Peyer's patch (tissue), 4 donors: ENCODE results near the gene EPS15. TPM values are rescaled to one million over a fixed set of nuclear protein-coding genes. Genes with fewer than 3 reads are reported as not detected.

Experiments used
- DNase-seq, 3 donors: peaks; one replicate each; pipeline ENCODE4 v3.0.0-alpha.2; 2017 to 2019
- H3K27ac ChIP-seq, 4 donors: fragments of 200-600 bp; sonication (generic); one replicate each; pipeline ENCODE4 v1.5.1; 2016 to 2019
- H3K27me3 ChIP-seq, 2 donors: fragments of 200-600 bp; sonication (generic); one replicate each; pipeline ENCODE4 v1.5.1; 2019
- H3K36me3 ChIP-seq, 3 donors: fragments of 200-600 bp; sonication (generic); one replicate each; pipeline ENCODE4 v1.5.1; 2016 to 2019
- H3K4me1 ChIP-seq, 4 donors: fragments of 200-600 bp; sonication (generic); one replicate each; pipeline ENCODE4 v1.5.1; 2016 to 2019
- H3K4me3 ChIP-seq, 4 donors: fragments of 200-600 bp; sonication (generic); 1 replicate in 3 of 4; 2 replicates in 1 of 4; pipeline ENCODE4 v1.5.1; 2016 to 2019; ENCODE audit warnings: mild to moderate bottlenecking in 1 of 4
- H3K9me3 ChIP-seq, 4 donors: fragments of 200-600 bp; sonication (generic); one replicate each; pipeline ENCODE4 v1.5.1; 2016 to 2019; ENCODE audit warnings: mild to moderate bottlenecking in 1 of 4
- POLR2A ChIP-seq, 2 donors: fragments of 450-650 bp; IDR thresholded peaks; one replicate each; pipeline ENCODE4 v1.5.1; 2017; ENCODE audit warnings: antibody characterized with exemption in 2 of 2, mild to moderate bottlenecking in 2 of 2, moderate library complexity in 2 of 2
- total RNA-seq, 4 donors: library from RNA; depleted of rRNA; stranded (reverse); fragments of >200 nt; gene quantifications; one replicate each; pipeline ENCODE4 v1.1.0, GENCODE V29; 2016
- TF ChIP-seq, protein P1 (sequence below), 6 experiments: fragments of 450-650 bp in 4 of 6; fragments of 200-600 bp in 2 of 6; sonication (generic) in 1 of 6; IDR thresholded peaks; one replicate each; pipeline ENCODE4 v1.5.1; 2017 to 2019; ENCODE audit warnings: antibody characterized with exemption in 6 of 6, mild to moderate bottlenecking in 3 of 6, moderate library complexity in 1 of 6

Gene EPS15
- total RNA-seq, 4 donors from 2014 or later, result 48.9 to 160 (median 65.6) TPM

DNA sequence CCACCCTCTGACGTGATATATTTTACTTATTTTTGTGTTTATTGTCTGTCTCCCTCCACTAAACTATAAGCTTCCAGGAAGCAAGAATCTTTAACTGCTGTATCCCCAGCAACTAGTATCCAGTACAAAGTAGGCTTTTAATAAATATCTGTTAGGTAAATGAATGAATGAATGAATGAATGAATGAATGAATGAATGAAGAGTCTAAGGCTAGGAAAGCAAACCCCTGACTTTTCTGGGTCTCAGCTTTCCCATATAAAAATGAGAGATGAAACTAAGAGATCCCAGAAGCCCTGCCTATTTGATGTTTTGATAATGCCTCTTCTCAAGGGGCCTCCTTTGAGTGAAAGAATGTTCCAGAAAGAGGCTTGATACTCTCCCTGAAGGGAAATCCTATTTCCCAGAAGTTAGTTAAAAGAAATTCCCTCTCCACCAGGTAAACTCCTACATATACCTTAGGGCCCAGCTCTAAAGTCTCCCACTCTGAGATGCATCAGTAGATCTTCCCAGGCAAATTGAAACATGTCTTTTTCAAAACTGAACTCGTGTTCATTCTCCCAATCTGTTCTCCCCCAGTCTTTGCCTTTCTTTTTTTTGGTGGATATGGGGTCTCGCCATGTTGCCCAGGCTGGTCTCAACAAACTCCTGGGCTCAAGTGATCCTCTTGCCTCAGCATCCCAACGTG lies 196.5 kb downstream of the EPS15 start:
- H3K36me3 ChIP-seq, result no peaks in the 10 kb centered on the region
- no peak for TF ChIP-seq POLR2A (IDR thresholded peaks at IDR 0.05)
- TF ChIP-seq, protein P1, sequence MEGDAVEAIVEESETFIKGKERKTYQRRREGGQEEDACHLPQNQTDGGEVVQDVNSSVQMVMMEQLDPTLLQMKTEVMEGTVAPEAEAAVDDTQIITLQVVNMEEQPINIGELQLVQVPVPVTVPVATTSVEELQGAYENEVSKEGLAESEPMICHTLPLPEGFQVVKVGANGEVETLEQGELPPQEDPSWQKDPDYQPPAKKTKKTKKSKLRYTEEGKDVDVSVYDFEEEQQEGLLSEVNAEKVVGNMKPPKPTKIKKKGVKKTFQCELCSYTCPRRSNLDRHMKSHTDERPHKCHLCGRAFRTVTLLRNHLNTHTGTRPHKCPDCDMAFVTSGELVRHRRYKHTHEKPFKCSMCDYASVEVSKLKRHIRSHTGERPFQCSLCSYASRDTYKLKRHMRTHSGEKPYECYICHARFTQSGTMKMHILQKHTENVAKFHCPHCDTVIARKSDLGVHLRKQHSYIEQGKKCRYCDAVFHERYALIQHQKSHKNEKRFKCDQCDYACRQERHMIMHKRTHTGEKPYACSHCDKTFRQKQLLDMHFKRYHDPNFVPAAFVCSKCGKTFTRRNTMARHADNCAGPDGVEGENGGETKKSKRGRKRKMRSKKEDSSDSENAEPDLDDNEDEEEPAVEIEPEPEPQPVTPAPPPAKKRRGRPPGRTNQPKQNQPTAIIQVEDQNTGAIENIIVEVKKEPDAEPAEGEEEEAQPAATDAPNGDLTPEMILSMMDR (IDR thresholded peaks at IDR 0.05), result no peak
- H3K27ac ChIP-seq, result no peak overlapping the region
- H3K4me1 ChIP-seq, result no peaks in the 10 kb centered on the region
- no peak for DNase-seq
- H3K4me3 ChIP-seq, result no peak overlapping the region
- no peaks in the 10 kb centered on the region for H3K27me3 ChIP-seq
- H3K9me3 ChIP-seq, result no peaks in the 10 kb centered on the region

GRCh38 chr1:51321924-51322280 lies 197.2 kb downstream of the EPS15 start:
- Histone ChIP-seq H3K4me1 (no peaks in the 10 kb centered on the region), H3K9me3 (no peaks in the 10 kb centered on the region), H3K27me3 (no peaks in the 10 kb centered on the region), H3K36me3 (no peaks in the 10 kb centered on the region), H3K4me3 (no peak overlapping the region), H3K27ac (no peak overlapping the region)
- no peak for DNase-seq
- TF ChIP-seq POLR2A (IDR thresholded peaks at IDR 0.05), result no peak
- TF ChIP-seq, protein P1 (IDR thresholded peaks at IDR 0.05), result no peak

DNA sequence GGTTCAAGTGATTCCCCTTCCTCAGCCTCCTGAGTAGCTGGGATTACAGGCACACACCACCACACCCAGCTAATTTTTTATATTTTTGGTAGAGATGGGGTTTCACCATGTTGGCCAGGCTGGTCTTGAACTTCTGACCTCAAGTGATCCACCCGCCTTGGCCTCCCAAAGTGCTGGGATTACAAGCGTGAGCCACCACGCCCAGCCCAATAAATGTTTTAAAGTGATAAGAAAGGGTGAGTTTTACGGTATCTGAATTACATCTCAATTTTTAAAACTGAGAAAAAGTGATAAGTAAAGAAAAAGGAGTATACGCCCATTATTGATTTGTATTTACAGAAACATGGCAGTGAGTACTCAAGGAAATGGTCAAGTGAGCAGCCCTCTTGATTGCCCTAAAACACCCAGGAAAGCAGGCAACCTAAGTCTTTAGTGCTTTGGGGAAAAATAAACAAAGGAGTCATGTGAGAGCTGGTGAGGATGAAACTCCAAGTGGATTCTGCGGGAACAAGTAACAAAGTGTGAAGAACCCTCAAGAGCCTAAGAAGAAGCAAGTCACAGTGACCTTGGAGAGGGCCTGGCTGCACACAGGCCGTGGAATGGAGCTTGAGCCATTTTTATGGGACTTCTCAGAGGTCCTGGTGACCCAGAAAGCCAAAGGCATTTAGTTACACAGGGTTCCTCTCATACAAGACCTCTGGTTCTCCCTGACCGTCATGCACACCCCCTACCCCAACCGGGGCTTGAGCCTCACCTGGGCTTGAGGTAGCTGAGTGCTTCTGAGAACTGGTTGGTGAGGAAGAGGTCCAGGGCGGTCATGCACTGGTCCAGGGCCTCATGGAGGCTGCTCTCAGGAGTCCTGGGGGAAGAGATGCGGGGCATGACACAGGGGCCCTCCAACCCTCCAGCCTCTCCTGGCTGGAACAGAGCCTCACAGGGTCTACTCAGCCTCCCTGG lies 197.8 kb downstream of the EPS15 start:
- H3K9me3 ChIP-seq, result no peaks in the 10 kb centered on the region
- no peaks in the 10 kb centered on the region for H3K27me3 ChIP-seq
- H3K4me1 ChIP-seq, result no peaks in the 10 kb centered on the region
- TF ChIP-seq POLR2A (IDR thresholded peaks at IDR 0.05), result no peak
- TF ChIP-seq, protein P1 (IDR thresholded peaks at IDR 0.05), result no peak
- peak in 1 of 3 donors; percentile 37 for DNase-seq
- H3K36me3 ChIP-seq, result no peaks in the 10 kb centered on the region
- no peak overlapping the region for H3K4me3 ChIP-seq
- H3K27ac ChIP-seq, result no peak overlapping the region

DNA sequence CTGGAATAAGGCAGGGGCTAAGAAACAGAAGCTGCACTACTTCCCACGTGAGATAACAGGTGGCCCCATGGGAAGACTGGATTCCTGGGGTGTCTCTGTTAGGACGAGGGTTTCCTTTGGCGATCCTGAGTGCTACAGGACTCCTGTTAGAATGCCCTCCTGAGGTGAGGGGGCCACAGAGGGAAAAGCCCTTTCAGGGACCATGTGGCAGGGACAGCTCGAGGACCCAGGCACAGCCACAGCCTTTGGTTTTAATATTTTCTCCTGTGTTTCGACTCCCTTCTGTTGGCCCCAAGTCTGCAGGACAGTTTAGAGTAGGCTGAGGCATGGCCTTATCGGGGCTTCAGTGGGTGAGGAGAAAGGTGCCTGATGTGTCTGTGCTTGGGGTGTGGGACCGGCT lies 201.3 kb downstream of the EPS15 start:
- no peak for DNase-seq
- Histone ChIP-seq H3K27me3 (no peaks in the 10 kb centered on the region), H3K27ac (no peak overlapping the region), H3K4me3 (no peak overlapping the region), H3K4me1 (peaks cover 0 to 18% (median 0%) of the 10 kb centered on the region in 4 donors), H3K9me3 (no peaks in the 10 kb centered on the region), H3K36me3 (no peaks in the 10 kb centered on the region)
- TF ChIP-seq, protein P1 (IDR thresholded peaks at IDR 0.05), result no peak
- no peak for TF ChIP-seq POLR2A (IDR thresholded peaks at IDR 0.05)

GRCh38 chr1:51316846-51317120 lies 202.3 kb downstream of the EPS15 start:
- Histone ChIP-seq H3K36me3 (no peaks in the 10 kb centered on the region), H3K9me3 (no peaks in the 10 kb centered on the region), H3K4me1 (peaks cover 0 to 18% (median 0%) of the 10 kb centered on the region in 4 donors), H3K27me3 (no peaks in the 10 kb centered on the region), H3K27ac (no peak overlapping the region), H3K4me3 (no peak overlapping the region)
- DNase-seq, result no peak
- no peak for TF ChIP-seq POLR2A (IDR thresholded peaks at IDR 0.05)
- TF ChIP-seq, protein P1 (IDR thresholded peaks at IDR 0.05), result no peak
